22Rv1 (cell line): ENCODE measurements around the gene ANKRD50.

Experiments
- CTCF ChIP-seq: fragments of 450-650 bp; IDR thresholded peaks from 2 replicates; pipeline ENCODE4 v1.5.1; 2017; ENCODE audit warnings: mild to moderate bottlenecking
- ZFX ChIP-seq: fragments of 450-650 bp; IDR thresholded peaks from 2 replicates; pipeline ENCODE4 v1.6.1; 2017; ENCODE audit warnings: antibody characterized with exemption, borderline replicate concordance

- TF ChIP-seq CTCF, result no peak
- TF ChIP-seq ZFX, result no peak
These were observed 33.7 kb upstream of the ANKRD50 start for GRCh38 chr4:124745985-124746801.
